GM18867 (cell line): ENCODE data around the gene NUF2.
"Not testable (repeated sequence)": the region's sequence is repeated elsewhere in the genome, so short reads cannot be mapped to it uniquely, and the experiment has no call there.

Source experiments
- ATAC-seq: cut with Tn5 transposase; IDR thresholded peaks from one replicate; pipeline ENCODE4 v1.9.1; 2021; ENCODE audit warnings: mild to moderate bottlenecking, moderate library complexity; ENCODE audit not compliant: unreplicated experiment

NUF2 gene

GRCh38 chr1:163331116-163331515 lies 9.4 kb downstream of the NUF2 start:
- no peak for ATAC-seq

GRCh38 chr1:163335216-163335615 lies 13.5 kb downstream of the NUF2 start:
- ATAC-seq = no peak

GRCh38 chr1:163337631-163338030 lies 15.9 kb downstream of the NUF2 start:
- ATAC-seq = no peak

GRCh38 chr1:163346326-163346870 lies 24.6 kb downstream of the NUF2 start:
- ATAC-seq = no peak

GRCh38 chr1:163347106-163347505 lies 25.4 kb downstream of the NUF2 start:
- ATAC-seq = no peak

- no peak for ATAC-seq
Measured at GRCh38 chr1:163351912-163352311, 30.2 kb downstream of the NUF2 start.

- no peak for ATAC-seq
Measured at GRCh38 chr1:163357378-163357777, 35.6 kb downstream of the NUF2 start.

GRCh38 chr1:163358172-163358571 lies 36.4 kb downstream of the NUF2 start:
- ATAC-seq = not testable (repeated sequence)

GRCh38 chr1:163361123-163361934 lies 39.6 kb downstream of the NUF2 start:
- ATAC-seq = peak; percentile 69

- no peak for ATAC-seq
Measured at GRCh38 chr1:163365186-163365585, 43.4 kb downstream of the NUF2 start.

GRCh38 chr1:163366555-163366954 lies 44.8 kb downstream of the NUF2 start:
- ATAC-seq = no peak

- no peak for ATAC-seq
Measured at GRCh38 chr1:163367721-163368120, 46.0 kb downstream of the NUF2 start.

- ATAC-seq = no peak
Measured at GRCh38 chr1:163372576-163372975, 50.8 kb downstream of the NUF2 start.

- ATAC-seq = no peak
Measured at GRCh38 chr1:163378554-163378953, 56.8 kb downstream of the NUF2 start.

GRCh38 chr1:163379801-163380200 lies 58.0 kb downstream of the NUF2 start:
- ATAC-seq = no peak

- no peak for ATAC-seq
Measured at GRCh38 chr1:163381487-163382184, 59.9 kb downstream of the NUF2 start.

GRCh38 chr1:163382395-163382794 lies 60.6 kb downstream of the NUF2 start:
- no peak for ATAC-seq

GRCh38 chr1:163387146-163387545 lies 65.4 kb downstream of the NUF2 start:
- no peak for ATAC-seq

GRCh38 chr1:163388970-163389369 lies 67.2 kb downstream of the NUF2 start:
- ATAC-seq = no peak

GRCh38 chr1:163395790-163396189 lies 74.0 kb downstream of the NUF2 start:
- ATAC-seq = no peak

- no peak for ATAC-seq
Measured at GRCh38 chr1:163397451-163398200, 75.9 kb downstream of the NUF2 start.
